Neural progenitor cell (in vitro differentiated cells): ENCODE data around the gene MBIP. TPM values are rescaled to one million over a fixed set of nuclear protein-coding genes. Genes with fewer than 3 reads are reported as not detected.

Experiments
- DNase-seq: peaks from one replicate; pipeline ENCODE4 v3.0.0-alpha.2; 2016; ENCODE audit warnings: low spot score
- H2AFZ ChIP-seq: fragments of 200-600 bp; sonication (generic); replicated peaks from 2 replicates; pipeline ENCODE4 v1.6.1; 2016; ENCODE audit warnings: antibody characterized with exemption
- H3F3A ChIP-seq: fragments of 200-600 bp; sonication (generic); 2 replicates; pipeline ENCODE4 v1.6.1; 2016; ENCODE audit warnings: antibody characterized with exemption, low read depth
- H3K27ac ChIP-seq: fragments of 200-600 bp; sonication (generic); 2 replicates; pipeline ENCODE4 v1.5.1; 2016; ENCODE audit warnings: mild to moderate bottlenecking
- H3K27me3 ChIP-seq: fragments of 200-600 bp; sonication (generic); 2 replicates; pipeline ENCODE4 v1.6.1; 2016; ENCODE audit warnings: mild to moderate bottlenecking, moderate library complexity
- H3K36me3 ChIP-seq: fragments of 200-600 bp; sonication (generic); 2 replicates; pipeline ENCODE4 v1.5.1; 2016
- H3K4me1 ChIP-seq: fragments of 200-600 bp; sonication (generic); 2 replicates; pipeline ENCODE4 v1.6.1; 2016; ENCODE audit warnings: mixed run types
- H3K4me2 ChIP-seq: fragments of 200-600 bp; sonication (generic); 2 replicates; pipeline ENCODE4 v1.6.1; 2016
- H3K4me3 ChIP-seq: fragments of 200-600 bp; sonication (generic); 2 replicates; pipeline ENCODE4 v1.5.1; 2016
- H3K79me2 ChIP-seq: fragments of 200-600 bp; sonication (generic); 2 replicates; pipeline ENCODE4 v1.6.1; 2016; ENCODE audit warnings: low read depth
- H3K9ac ChIP-seq: fragments of 200-600 bp; sonication (generic); 2 replicates; pipeline ENCODE4 v1.6.1; 2016
- H3K9me3 ChIP-seq: fragments of 200-600 bp; sonication (generic); 2 replicates; pipeline ENCODE4 v1.5.1; 2016; ENCODE audit warnings: low read depth
- H4K20me1 ChIP-seq: fragments of 200-600 bp; sonication (generic); 2 replicates; pipeline ENCODE4 v1.6.1; 2016; ENCODE audit warnings: low read depth
- H3K27ac Mint-ChIP-seq: 3 replicates; pipeline ENCODE4 v1.8.0; 2021; ENCODE audit warnings: mixed read lengths
- H3K27me3 Mint-ChIP-seq: 2 replicates; pipeline ENCODE4 v1.8.0; 2022; ENCODE audit warnings: low read depth, mild to moderate bottlenecking, inconsistent platforms, moderate library complexity, mixed read lengths; ENCODE audit not compliant: insufficient read depth
- H3K36me3 Mint-ChIP-seq: 3 replicates; pipeline ENCODE4 v1.8.0; 2021; ENCODE audit warnings: mixed read lengths
- H3K4me1 Mint-ChIP-seq: 3 replicates; pipeline ENCODE4 v1.8.0; 2021; ENCODE audit warnings: mixed read lengths
- H3K4me3 Mint-ChIP-seq: 3 replicates; pipeline ENCODE4 v1.8.0; 2021; ENCODE audit warnings: mild to moderate bottlenecking, moderate library complexity, mixed read lengths
- H3K9me3 Mint-ChIP-seq: 3 replicates; pipeline ENCODE4 v1.8.0; 2020; ENCODE audit warnings: mixed read lengths
- EZH2 ChIP-seq: fragments of 200-600 bp; sonication (generic); IDR thresholded peaks from 2 replicates; pipeline ENCODE4 v1.6.1; 2017; ENCODE audit warnings: antibody characterized with exemption, mild to moderate bottlenecking, moderate library complexity
- EZH2phosphoT487 ChIP-seq: fragments of 200-600 bp; sonication (generic); IDR thresholded peaks from 2 replicates; pipeline ENCODE4 v1.6.1; 2017; ENCODE audit warnings: antibody characterized with exemption
- total RNA-seq: library from RNA; depleted of rRNA; stranded (reverse); fragments of >200 nt; gene quantifications from 2 replicates; pipeline ENCODE4 v1.2.3, GENCODE V29; 2015; ENCODE audit warnings: low replicate concordance
- TF ChIP-seq, protein P1 (sequence below): fragments of 200-600 bp; sonication (generic); IDR thresholded peaks from 2 replicates; pipeline ENCODE4 v1.5.1; 2017; ENCODE audit warnings: antibody characterized with exemption, mild to moderate bottlenecking

MBIP gene
- total RNA-seq, 1 donor from 2014 or later: 49.7 TPM

DNA sequence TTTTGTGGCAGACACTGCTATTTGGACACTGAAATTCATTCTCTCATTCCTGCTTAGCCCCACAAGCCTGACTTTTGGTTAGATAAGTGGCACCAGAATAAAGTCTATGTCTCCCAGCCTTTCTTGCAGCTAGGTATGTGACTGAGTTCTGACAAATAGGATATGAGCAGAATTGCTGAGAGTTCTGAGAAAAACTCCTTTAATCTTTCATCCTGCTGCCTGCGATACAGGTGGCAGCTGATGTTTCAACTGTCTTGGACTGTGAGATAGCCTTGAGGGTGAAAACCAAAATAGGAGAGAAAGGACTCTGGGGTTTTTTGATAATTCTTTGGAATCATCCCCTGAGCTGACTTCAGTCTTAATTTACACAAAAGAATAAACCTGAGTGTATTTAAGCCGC is 55.8 kb downstream of the MBIP start:
- TF ChIP-seq, protein P1, sequence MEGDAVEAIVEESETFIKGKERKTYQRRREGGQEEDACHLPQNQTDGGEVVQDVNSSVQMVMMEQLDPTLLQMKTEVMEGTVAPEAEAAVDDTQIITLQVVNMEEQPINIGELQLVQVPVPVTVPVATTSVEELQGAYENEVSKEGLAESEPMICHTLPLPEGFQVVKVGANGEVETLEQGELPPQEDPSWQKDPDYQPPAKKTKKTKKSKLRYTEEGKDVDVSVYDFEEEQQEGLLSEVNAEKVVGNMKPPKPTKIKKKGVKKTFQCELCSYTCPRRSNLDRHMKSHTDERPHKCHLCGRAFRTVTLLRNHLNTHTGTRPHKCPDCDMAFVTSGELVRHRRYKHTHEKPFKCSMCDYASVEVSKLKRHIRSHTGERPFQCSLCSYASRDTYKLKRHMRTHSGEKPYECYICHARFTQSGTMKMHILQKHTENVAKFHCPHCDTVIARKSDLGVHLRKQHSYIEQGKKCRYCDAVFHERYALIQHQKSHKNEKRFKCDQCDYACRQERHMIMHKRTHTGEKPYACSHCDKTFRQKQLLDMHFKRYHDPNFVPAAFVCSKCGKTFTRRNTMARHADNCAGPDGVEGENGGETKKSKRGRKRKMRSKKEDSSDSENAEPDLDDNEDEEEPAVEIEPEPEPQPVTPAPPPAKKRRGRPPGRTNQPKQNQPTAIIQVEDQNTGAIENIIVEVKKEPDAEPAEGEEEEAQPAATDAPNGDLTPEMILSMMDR: no peak
- TF ChIP-seq EZH2 (no peak), EZH2phosphoT487 (no peak)

DNA sequence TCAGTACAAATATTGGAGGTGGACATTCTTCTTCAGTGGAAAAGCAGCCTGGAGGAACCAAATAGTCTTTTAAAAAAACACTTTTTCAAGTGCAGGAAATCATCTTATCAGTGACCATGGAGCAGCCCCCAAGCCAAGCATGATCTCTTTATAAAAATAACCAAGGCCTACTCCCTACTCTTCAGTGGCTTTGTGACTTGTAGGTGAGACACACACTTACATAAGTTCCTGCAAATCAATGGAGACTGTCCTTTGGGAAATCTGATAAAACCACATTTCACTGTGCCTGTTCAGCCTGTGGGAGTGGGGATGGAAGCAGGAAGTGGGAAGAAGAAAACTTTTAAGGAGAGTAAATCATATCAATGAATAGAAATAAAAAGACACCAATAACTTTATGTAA is 56.3 kb downstream of the MBIP start:
- no peak for TF ChIP-seq EZH2phosphoT487
- no peak for TF ChIP-seq EZH2
- TF ChIP-seq, protein P1: no peak
- no peak for DNase-seq
- Mint-ChIP-seq H3K27ac (no peak overlapping the region), H3K4me3 (no peak overlapping the region), H3K9me3 (no peaks in the 10 kb centered on the region), H3K4me1 (peaks cover 26% of the 10 kb centered on the region), H3K36me3 (no peaks in the 10 kb centered on the region), H3K27me3 (peaks cover 2% of the 10 kb centered on the region)
- Histone ChIP-seq H3K27me3 (no peaks in the 10 kb centered on the region), H3F3A (peaks cover 25% of the 10 kb centered on the region), H3K4me2 (no peak overlapping the region), H3K36me3 (no peaks in the 10 kb centered on the region), H3K4me3 (no peak overlapping the region), H2AFZ (no peak overlapping the region), H3K9ac (no peak overlapping the region), H3K27ac (no peak overlapping the region), H3K9me3 (no peaks in the 10 kb centered on the region), H3K4me1 (peaks cover 32% of the 10 kb centered on the region), H4K20me1 (no peaks in the 10 kb centered on the region), H3K79me2 (no peaks in the 10 kb centered on the region)

More for the DNA sequence above, 55.8 kb downstream of the MBIP start:
- no peaks in the 10 kb centered on the region for H3K9me3 Mint-ChIP-seq
- Histone ChIP-seq H3K9ac (no peak overlapping the region), H4K20me1 (no peaks in the 10 kb centered on the region), H3K27me3 (no peaks in the 10 kb centered on the region), H3K36me3 (no peaks in the 10 kb centered on the region), H3K9me3 (no peaks in the 10 kb centered on the region), H3K27ac (no peak overlapping the region), H3F3A (peaks cover 25% of the 10 kb centered on the region), H3K4me2 (no peak overlapping the region), H3K4me1 (peaks cover 32% of the 10 kb centered on the region), H2AFZ (no peak overlapping the region), H3K4me3 (no peak overlapping the region), H3K79me2 (no peaks in the 10 kb centered on the region)
- no peak for DNase-seq
- H3K27me3 Mint-ChIP-seq: peaks cover 2% of the 10 kb centered on the region
- no peak overlapping the region for H3K27ac Mint-ChIP-seq
- H3K4me1 Mint-ChIP-seq: peaks cover 31% of the 10 kb centered on the region
- H3K4me3 Mint-ChIP-seq: no peak overlapping the region
- H3K36me3 Mint-ChIP-seq: no peaks in the 10 kb centered on the region

DNA sequence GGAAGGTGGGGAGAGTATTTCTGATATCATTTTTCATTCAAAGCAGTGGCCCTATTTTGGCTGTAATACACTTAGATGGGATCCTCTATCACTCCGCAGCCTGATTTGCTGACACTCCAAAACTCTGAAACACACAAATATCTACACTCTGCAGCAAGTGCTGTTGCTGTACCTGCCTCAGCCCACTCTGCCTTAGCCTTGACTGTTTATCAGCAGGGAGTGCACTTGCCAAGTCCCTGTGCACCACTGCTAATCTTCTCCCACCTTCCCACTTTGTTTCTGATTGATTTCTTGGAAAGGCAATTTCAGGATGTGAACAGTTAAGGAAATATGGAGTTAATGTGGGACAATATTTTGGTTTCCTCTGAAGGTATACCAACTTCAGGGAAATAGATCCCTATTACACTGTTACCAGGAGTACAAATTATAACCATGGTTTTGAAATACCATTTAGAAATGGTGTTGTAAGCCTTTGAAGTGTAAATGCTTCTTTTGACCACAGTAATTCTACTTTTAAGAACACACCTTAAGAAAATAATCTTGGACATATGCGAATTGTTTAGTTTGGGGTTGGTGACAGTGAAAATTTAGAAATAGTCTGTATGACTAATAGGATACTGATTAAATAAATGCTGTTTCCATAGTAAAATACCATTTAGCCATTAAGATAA is 59.3 kb downstream of the MBIP start:
- H3K27ac ChIP-seq: no peak overlapping the region
- no peak overlapping the region for H3K4me2 ChIP-seq
- Mint-ChIP-seq H3K4me3 (no peak overlapping the region), H3K27me3 (peaks cover 5% of the 10 kb centered on the region), H3K27ac (no peak overlapping the region), H3K36me3 (no peaks in the 10 kb centered on the region), H3K9me3 (no peaks in the 10 kb centered on the region), H3K4me1 (peaks cover 7% of the 10 kb centered on the region)
- no peak overlapping the region for H2AFZ ChIP-seq
- H3K36me3 ChIP-seq: no peaks in the 10 kb centered on the region
- H3K27me3 ChIP-seq: no peaks in the 10 kb centered on the region
- peaks cover 7% of the 10 kb centered on the region for H3F3A ChIP-seq
- H3K4me3 ChIP-seq: no peak overlapping the region
- no peaks in the 10 kb centered on the region for H3K9me3 ChIP-seq
- no peaks in the 10 kb centered on the region for H4K20me1 ChIP-seq
- no peak for DNase-seq
- TF ChIP-seq EZH2phosphoT487: no peak
- TF ChIP-seq, protein P1: no peak
- TF ChIP-seq EZH2: no peak
- no peaks in the 10 kb centered on the region for H3K79me2 ChIP-seq
- H3K9ac ChIP-seq: no peak overlapping the region
- peaks cover 14% of the 10 kb centered on the region for H3K4me1 ChIP-seq
